Mesothelial cell of epicardium (in vitro differentiated cells): ENCODE results near the gene EPS8L3. TPM values are rescaled to one million over a fixed set of nuclear protein-coding genes. Genes with fewer than 3 reads are reported as not detected.

Source experiments
- DNase-seq, 2 experiments: peaks; one replicate each; pipeline ENCODE4 v3.0.0; 2021; ENCODE audit warnings: low spot score in 2 of 2; ENCODE audit not compliant: unreplicated experiment in 2 of 2
- H3K27ac Mint-ChIP-seq: 2 replicates; pipeline ENCODE4 v1.8.0; 2021; ENCODE audit warnings: mixed read lengths
- H3K27me3 Mint-ChIP-seq: 2 replicates; pipeline ENCODE4 v1.8.0; 2021; ENCODE audit warnings: low read depth, mixed read lengths
- H3K36me3 Mint-ChIP-seq: 2 replicates; pipeline ENCODE4 v1.8.0; 2021; ENCODE audit warnings: mixed read lengths
- H3K4me1 Mint-ChIP-seq: 2 replicates; pipeline ENCODE4 v1.8.0; 2021; ENCODE audit warnings: mixed read lengths
- H3K4me3 Mint-ChIP-seq: 2 replicates; pipeline ENCODE4 v1.8.0; 2021; ENCODE audit warnings: mild to moderate bottlenecking, moderate library complexity, mixed read lengths
- H3K9me3 Mint-ChIP-seq: 2 replicates; pipeline ENCODE4 v1.8.0; 2021; ENCODE audit warnings: mixed read lengths
- CTCF ChIP-seq: fragments of 200-600 bp; sonication (generic); IDR thresholded peaks from one replicate; pipeline ENCODE4 v1.5.0; 2021; ENCODE audit warnings: antibody characterized with exemption; ENCODE audit not compliant: unreplicated experiment
- total RNA-seq: library from RNA; stranded (reverse); gene quantifications from 3 replicates; pipeline ENCODE4 v1.2.1, GENCODE V29; 2021

EPS8L3 gene
- total RNA-seq, 1 donor from 2014 or later, result 0.13 TPM

- no peaks in the 10 kb centered on the region for H3K27me3 Mint-ChIP-seq
- peak overlapping the region; percentile 4 for H3K27ac Mint-ChIP-seq
- H3K36me3 Mint-ChIP-seq, result no peaks in the 10 kb centered on the region
- no peaks in the 10 kb centered on the region for H3K9me3 Mint-ChIP-seq
- DNase-seq, result no peak
- H3K4me1 Mint-ChIP-seq, result peaks cover 25% of the 10 kb centered on the region
- H3K4me3 Mint-ChIP-seq, result no peak overlapping the region
- TF ChIP-seq CTCF, result no peak
Measured at GRCh38 chr1:109771712-109772657, 8.3 kb upstream of the EPS8L3 start.

GRCh38 chr1:109770331-109771095, 6.8 kb upstream of the EPS8L3 start:
- DNase-seq, result no peak
- Mint-ChIP-seq H3K36me3 (no peaks in the 10 kb centered on the region), H3K9me3 (no peaks in the 10 kb centered on the region), H3K4me3 (no peak overlapping the region), H3K4me1 (peaks cover 19% of the 10 kb centered on the region), H3K27ac (no peak overlapping the region), H3K27me3 (no peaks in the 10 kb centered on the region)
- no peak for TF ChIP-seq CTCF

GRCh38 chr1:109769330-109770078, 5.8 kb upstream of the EPS8L3 start:
- no peak for TF ChIP-seq CTCF
- H3K36me3 Mint-ChIP-seq, result no peaks in the 10 kb centered on the region
- DNase-seq, result no peak
- H3K4me1 Mint-ChIP-seq, result peaks cover 17% of the 10 kb centered on the region
- no peak overlapping the region for H3K4me3 Mint-ChIP-seq
- H3K27me3 Mint-ChIP-seq, result no peaks in the 10 kb centered on the region
- H3K27ac Mint-ChIP-seq, result no peak overlapping the region
- H3K9me3 Mint-ChIP-seq, result no peaks in the 10 kb centered on the region

GRCh38 chr1:109768820-109769219, 5.1 kb upstream of the EPS8L3 start:
- no peak overlapping the region for H3K4me3 Mint-ChIP-seq
- no peaks in the 10 kb centered on the region for H3K36me3 Mint-ChIP-seq
- DNase-seq, result peak in 1 of 2 experiments; percentile 29
- no peaks in the 10 kb centered on the region for H3K27me3 Mint-ChIP-seq
- no peak for TF ChIP-seq CTCF
- peaks cover 17% of the 10 kb centered on the region for H3K4me1 Mint-ChIP-seq
- H3K9me3 Mint-ChIP-seq, result no peaks in the 10 kb centered on the region
- no peak overlapping the region for H3K27ac Mint-ChIP-seq

GRCh38 chr1:109768335-109768650, 4.6 kb upstream of the EPS8L3 start:
- Mint-ChIP-seq H3K27ac (no peak overlapping the region), H3K36me3 (no peaks in the 10 kb centered on the region), H3K27me3 (no peaks in the 10 kb centered on the region), H3K9me3 (no peaks in the 10 kb centered on the region), H3K4me1 (peaks cover 11% of the 10 kb centered on the region), H3K4me3 (no peak overlapping the region)
- peak in 1 of 2 experiments; percentile 4 for DNase-seq
- no peak for TF ChIP-seq CTCF
